ENCODE data around the gene ATG7. TPM values are rescaled to one million over a fixed set of nuclear protein-coding genes. Genes with fewer than 3 reads are reported as not detected.

ATG7 gene
- total RNA-seq, 1 donor, result 131 TPM

DNA sequence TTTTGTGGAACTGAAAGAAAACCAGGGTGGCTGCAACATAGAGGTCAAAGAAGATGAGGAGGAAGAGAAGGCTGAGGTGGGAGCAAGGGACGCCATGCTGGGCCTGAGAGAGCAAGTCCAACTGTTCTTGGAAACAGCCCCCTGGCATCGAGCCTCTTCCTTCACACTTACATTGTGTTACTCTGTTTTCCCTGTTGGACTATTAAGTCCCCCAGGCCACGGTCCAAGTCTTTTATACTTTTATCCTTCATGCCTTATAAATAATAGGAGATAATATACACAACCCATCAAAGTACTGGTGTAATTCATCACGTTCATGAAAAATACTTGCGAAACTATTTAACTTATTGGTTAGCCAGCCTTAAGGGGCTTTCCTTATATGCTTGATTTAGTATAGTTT lies 79.3 kb downstream of the ATG7 start:
- TF ChIP-seq, protein P1, sequence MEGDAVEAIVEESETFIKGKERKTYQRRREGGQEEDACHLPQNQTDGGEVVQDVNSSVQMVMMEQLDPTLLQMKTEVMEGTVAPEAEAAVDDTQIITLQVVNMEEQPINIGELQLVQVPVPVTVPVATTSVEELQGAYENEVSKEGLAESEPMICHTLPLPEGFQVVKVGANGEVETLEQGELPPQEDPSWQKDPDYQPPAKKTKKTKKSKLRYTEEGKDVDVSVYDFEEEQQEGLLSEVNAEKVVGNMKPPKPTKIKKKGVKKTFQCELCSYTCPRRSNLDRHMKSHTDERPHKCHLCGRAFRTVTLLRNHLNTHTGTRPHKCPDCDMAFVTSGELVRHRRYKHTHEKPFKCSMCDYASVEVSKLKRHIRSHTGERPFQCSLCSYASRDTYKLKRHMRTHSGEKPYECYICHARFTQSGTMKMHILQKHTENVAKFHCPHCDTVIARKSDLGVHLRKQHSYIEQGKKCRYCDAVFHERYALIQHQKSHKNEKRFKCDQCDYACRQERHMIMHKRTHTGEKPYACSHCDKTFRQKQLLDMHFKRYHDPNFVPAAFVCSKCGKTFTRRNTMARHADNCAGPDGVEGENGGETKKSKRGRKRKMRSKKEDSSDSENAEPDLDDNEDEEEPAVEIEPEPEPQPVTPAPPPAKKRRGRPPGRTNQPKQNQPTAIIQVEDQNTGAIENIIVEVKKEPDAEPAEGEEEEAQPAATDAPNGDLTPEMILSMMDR (IDR thresholded peaks at IDR 0.05; ENCODE audit: insufficient read depth, low read depth, low read length), result no peak
- no peak overlapping the region for H3K4me3 ChIP-seq (ENCODE audit: low read depth, low read length)
- no peak for DNase-seq (ENCODE audit: low read depth)

DNA sequence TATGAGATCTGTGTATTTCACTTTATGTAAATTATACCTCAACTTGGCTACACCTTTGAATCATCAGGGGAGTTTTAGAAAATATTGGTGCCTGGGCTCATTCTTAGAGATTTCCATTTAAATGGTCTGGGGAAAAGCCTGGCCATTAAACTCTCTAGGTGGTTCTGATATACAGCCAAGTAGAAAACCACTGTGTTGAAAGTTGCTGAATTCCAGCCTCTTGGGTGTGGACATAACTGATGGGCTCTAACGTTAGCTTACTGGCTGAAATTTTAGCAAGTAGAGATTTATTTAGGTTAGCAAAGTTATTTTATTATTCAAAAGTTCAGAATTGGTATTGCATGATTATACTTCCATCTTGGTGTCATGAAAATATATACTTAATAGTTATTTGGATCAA lies 84.1 kb downstream of the ATG7 start:
- no peak for DNase-seq (ENCODE audit: low read depth)
- TF ChIP-seq, protein P1 (IDR thresholded peaks at IDR 0.05; ENCODE audit: insufficient read depth, low read depth, low read length), result no peak
- H3K4me3 ChIP-seq (ENCODE audit: low read depth, low read length), result no peak overlapping the region

DNA sequence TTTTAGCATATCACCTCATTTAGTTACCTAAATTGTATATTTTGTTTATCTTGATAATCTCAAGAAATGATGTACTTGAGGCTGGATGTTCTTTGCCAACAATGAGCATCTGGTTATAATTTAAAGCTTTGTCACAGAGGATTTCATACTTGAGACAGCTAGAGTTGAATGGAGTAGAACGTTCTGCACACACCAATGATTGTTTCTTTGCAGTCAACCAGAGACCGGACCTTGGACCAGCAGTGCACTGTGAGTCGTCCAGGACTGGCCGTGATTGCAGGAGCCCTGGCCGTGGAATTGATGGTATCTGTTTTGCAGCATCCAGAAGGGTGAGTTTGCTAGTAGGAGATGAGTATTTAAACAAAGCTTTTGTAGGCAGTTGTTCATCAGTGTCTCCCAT lies 90.4 kb downstream of the ATG7 start:
- TF ChIP-seq, protein P1 (IDR thresholded peaks at IDR 0.05; ENCODE audit: insufficient read depth, low read depth, low read length), result no peak
- no peak for DNase-seq (ENCODE audit: low read depth)
- no peak overlapping the region for H3K4me3 ChIP-seq (ENCODE audit: low read depth, low read length)

DNA sequence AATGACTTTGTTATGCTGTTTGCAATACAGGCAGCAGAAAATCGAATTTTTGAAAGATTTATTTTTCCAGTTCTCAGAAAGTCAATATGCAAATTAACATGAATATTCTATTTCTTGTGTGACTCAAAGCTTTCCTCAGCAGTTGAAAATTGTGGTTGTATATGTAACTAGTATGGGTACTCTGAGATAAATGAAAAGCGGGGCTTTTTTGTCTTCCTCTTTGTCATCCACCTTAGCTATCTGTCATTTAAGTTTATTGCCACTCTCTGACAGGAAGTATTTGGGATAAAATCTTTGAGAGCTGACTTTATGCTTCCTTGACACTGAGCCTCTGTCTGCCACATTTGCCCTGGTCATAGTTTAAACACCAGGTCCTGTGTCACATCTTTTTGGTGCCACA lies 91.5 kb downstream of the ATG7 start:
- no peak overlapping the region for H3K4me3 ChIP-seq (ENCODE audit: low read depth, low read length)
- TF ChIP-seq, protein P1 (IDR thresholded peaks at IDR 0.05; ENCODE audit: insufficient read depth, low read depth, low read length), result no peak
- no peak for DNase-seq (ENCODE audit: low read depth)

DNA sequence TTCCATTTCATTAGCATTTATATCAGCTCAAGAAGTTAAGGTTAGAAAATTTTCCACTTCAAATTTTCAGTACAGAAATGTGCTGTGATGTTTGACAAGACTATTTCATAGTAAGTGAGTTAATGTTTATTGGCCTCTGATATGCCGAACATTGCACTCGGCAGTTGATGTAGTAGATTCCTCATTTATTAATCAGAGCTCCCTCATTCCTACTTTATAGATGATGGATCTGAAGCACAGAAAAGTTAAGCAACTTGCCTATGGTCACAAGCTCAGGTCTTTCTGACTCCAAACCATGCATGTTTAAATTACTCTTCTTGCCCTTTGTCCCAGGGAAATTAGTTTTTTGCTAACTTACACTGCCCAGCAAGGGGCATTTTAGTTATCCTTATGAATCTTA lies 92.0 kb downstream of the ATG7 start:
- H3K4me3 ChIP-seq (ENCODE audit: low read depth, low read length), result no peak overlapping the region
- TF ChIP-seq, protein P1 (IDR thresholded peaks at IDR 0.05; ENCODE audit: insufficient read depth, low read depth, low read length), result no peak
- peak; percentile 75 for DNase-seq (ENCODE audit: low read depth)

DNA sequence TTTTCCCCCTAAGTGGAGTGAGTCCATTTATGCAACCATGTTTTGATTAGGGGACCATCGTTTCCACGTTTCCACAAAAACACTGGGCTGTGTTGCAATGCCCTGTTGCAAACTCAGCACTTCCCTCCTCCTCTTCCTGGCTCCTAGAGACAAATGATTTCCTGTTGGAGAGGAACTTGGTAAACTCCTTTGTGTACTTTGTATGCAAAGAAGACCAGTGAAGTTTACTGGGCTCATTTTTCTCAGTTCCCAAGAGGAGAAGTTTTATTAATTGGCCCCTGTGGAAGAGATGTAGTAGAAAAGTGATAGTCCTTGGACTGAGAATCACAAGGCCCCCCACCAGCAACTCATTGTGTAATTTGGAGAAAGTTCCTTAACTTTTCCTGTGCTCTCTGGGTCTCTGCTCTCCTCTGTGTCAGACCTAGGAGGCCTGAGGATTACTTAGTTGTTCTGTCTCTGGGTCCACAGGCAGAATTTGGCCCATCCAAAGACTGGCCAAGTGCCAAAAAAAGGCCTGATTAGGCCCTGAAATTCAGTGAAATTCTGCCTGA lies 95.0 kb downstream of the ATG7 start:
- no peak overlapping the region for H3K4me3 ChIP-seq (ENCODE audit: low read depth, low read length)
- DNase-seq (ENCODE audit: low read depth), result peak; percentile 90
- TF ChIP-seq, protein P1 (IDR thresholded peaks at IDR 0.05; ENCODE audit: insufficient read depth, low read depth, low read length), result no peak

DNA sequence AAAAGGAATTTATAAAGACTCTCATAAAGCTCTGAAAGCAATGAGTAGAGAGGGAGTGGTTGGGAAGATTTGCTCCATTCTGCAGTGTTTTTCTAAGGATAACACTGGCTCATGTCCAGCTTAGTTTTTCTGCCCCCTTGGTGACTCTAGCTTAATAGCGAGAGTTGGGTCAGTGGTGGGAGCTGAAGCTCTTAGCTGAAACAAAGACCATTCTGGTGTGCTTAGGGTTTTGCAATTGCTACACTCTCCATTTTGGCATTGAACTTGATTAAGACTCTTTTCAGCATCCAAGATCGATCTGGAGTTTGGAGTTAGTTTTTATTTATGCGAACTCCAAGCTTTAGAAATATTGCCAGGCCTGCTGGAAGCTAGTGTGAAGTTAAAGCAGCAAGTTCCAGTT lies 98.0 kb downstream of the ATG7 start:
- no peak for DNase-seq (ENCODE audit: low read depth)
- TF ChIP-seq, protein P1 (IDR thresholded peaks at IDR 0.05; ENCODE audit: insufficient read depth, low read depth, low read length), result no peak
- no peak overlapping the region for H3K4me3 ChIP-seq (ENCODE audit: low read depth, low read length)

All from fibroblast of villous mesenchyme (primary cell).